Mucosa of descending colon (tissue), 3 donors: ENCODE measurements around the gene BARHL2. TPM values are rescaled to one million over a fixed set of nuclear protein-coding genes. Genes with fewer than 3 reads are reported as not detected.

Source experiments
- ATAC-seq: fragments of 200-7000 bp; cut with Tn5 transposase; one replicate; pipeline ENCODE4 v1.9.1; 2020; ENCODE audit warnings: mild to moderate bottlenecking, moderate library complexity
- DNase-seq, 3 donors: peaks; one replicate each; pipeline ENCODE4 v3.0.0-alpha.2; 2020
- H3K36me3 ChIP-seq: fragments of 200-600 bp; one replicate; pipeline ENCODE4 v1.8.0; 2021; ENCODE audit warnings: low read depth, mild to moderate bottlenecking
- H3K4me1 ChIP-seq: fragments of 200-600 bp; one replicate; pipeline ENCODE4 v1.8.0; 2021; ENCODE audit warnings: low read depth, mild to moderate bottlenecking
- H3K4me3 ChIP-seq: fragments of 200-600 bp; one replicate; pipeline ENCODE4 v1.8.0; 2021; ENCODE audit warnings: mild to moderate bottlenecking
- H3K9me3 ChIP-seq: fragments of 200-600 bp; one replicate; pipeline ENCODE4 v1.8.0; 2021; ENCODE audit warnings: mild to moderate bottlenecking
- intact Hi-C, 2 donors: fragments of 100-400 bp; cut with DNase I in 1 of 2; cut with micrococcal nuclease in 1 of 2; formaldehyde crosslinking; loops; one replicate each; pipeline versions ENCODE4 v1.11.0 to v1.11.1; 2022; cut with DNase I, micrococcal nuclease
- long read RNA-seq, 2 donors: library from polyadenylated mRNA; unstranded; transcript quantifications; one replicate each; pipeline ENCODE4 v2.0.0, GENCODE V29; 2019 to 2021
- total RNA-seq, 3 donors: library from RNA; stranded (reverse); fragmentation: NEBNext Ultra II Directional in 2 of 3; extraction: Animal tissue kit (Norgen Biotek cat#: 25700) in 2 of 3; gene quantifications; one replicate each; pipeline versions ENCODE4 v1.2.1 to v1.2.4, GENCODE V29; 2021 to 2023
- TF ChIP-seq, protein P1 (sequence below): fragments of 200-600 bp; IDR thresholded peaks from one replicate; pipeline ENCODE4 v1.8.0; 2022; ENCODE audit warnings: antibody characterized with exemption, mild to moderate bottlenecking
- donor health status: DM: no; HTN: no; CAD: no; lungs with moderate emphysema.
- donor health status: DM: no; HTN: no; CAD: no.
- donor health status: DM: no; HTN: yes; CAD: no.

The BARHL2 gene
- total RNA-seq: not detected
- long read RNA-seq, donor 1: 0 reads
- long read RNA-seq, donor 2: 0 reads

DNA sequence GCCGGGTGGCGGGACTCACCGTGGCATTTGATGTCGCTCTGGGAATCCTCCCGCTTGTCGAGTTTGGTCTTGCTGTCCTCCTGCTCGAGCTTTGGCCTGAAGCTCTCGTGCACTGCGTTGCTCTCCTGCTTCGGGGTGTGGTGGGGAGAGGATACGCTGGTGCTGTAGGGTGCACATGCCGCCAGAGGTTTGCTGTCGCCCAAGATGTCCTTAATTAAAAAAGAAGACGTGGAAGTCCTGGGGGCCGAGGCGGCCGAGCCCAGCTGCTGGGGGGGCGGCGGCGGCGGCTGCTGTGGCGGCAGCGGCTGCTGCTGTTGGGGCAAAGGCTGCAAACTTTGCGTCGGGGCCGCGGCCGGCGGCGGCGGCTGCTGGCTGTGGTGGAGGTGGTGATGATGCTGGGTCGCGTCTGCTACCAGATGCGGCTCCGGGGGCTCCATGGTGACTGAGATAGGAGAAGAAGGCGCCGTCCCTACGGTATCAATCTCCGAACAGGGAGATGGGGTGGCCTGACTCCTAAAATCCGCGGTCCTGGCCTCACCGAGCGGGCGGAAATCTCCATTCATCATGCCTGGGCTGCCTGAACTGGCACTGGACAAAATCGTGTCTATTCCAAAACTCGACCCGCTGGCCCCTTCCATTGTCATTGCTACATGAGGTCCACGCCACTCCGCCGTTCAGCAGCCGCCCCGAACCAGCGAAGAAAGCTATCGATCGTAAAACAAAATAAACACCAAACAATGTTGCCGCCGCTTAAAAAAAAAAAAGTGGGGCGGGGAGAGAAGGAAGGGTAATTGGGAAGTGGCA, at the start of gene BARHL2:
TSS of gene BARHL2 (minus strand) at position 751 of the 804 bp plus-strand sequence. CDS start at position 644, 107 bp downstream.
- TF ChIP-seq, protein P1, sequence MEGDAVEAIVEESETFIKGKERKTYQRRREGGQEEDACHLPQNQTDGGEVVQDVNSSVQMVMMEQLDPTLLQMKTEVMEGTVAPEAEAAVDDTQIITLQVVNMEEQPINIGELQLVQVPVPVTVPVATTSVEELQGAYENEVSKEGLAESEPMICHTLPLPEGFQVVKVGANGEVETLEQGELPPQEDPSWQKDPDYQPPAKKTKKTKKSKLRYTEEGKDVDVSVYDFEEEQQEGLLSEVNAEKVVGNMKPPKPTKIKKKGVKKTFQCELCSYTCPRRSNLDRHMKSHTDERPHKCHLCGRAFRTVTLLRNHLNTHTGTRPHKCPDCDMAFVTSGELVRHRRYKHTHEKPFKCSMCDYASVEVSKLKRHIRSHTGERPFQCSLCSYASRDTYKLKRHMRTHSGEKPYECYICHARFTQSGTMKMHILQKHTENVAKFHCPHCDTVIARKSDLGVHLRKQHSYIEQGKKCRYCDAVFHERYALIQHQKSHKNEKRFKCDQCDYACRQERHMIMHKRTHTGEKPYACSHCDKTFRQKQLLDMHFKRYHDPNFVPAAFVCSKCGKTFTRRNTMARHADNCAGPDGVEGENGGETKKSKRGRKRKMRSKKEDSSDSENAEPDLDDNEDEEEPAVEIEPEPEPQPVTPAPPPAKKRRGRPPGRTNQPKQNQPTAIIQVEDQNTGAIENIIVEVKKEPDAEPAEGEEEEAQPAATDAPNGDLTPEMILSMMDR: no peak
- ATAC-seq: no peak
- H3K9me3 ChIP-seq: no peaks in the 10 kb centered on the region
- H3K4me1 ChIP-seq: peaks cover 8% of the 10 kb centered on the region
- no peak for DNase-seq
- intact Hi-C loops: no loop called here
- H3K4me3 ChIP-seq: no peak within 1 kb of the TSS
- H3K36me3 ChIP-seq: no peaks in the 10 kb centered on the region

DNA sequence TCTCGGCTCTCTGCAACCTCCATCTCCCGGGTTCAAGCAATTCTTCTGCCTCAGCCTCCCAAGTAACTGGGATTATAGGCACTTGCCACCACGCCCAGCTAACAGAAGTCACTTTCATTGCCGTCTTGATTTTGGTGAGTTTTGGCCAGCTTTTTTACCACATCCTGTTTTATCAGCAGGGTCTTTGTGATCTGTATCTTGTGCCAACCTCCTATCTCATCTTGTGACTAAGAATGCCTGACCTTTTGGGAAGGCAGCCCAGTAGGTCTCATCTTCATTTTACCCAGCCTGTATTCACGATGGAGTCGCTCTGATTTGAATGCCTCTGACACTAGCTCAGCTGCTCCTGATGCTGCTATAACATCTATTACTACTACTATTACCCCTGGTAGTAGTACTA, 46.8 kb upstream of the BARHL2 start:
- Histone ChIP-seq H3K4me1 (no peaks in the 10 kb centered on the region), H3K4me3 (no peak overlapping the region), H3K9me3 (no peaks in the 10 kb centered on the region), H3K36me3 (no peaks in the 10 kb centered on the region)
- DNase-seq (no peak), ATAC-seq (no peak)
- TF ChIP-seq, protein P1: no peak
- intact Hi-C loops: no loop called here

DNA sequence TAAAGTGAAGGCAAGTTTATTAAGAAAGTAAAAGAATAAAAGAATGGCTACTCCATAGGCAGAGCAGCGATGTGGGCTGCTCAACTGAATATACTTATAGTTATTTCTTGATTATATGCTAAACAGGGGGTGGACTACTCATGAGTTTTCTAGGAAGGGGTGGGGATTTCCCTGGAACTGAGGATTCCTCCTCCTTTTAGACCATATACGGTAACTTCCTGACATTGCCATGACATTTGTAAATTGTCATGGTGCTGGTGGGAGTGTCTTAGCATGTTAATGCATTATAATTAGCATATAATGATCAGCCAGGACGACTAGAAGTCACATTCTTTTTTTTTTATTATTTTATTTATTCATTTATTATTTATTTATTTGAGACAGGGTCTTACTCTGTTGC, 46.4 kb upstream of the BARHL2 start:
- no peak for ATAC-seq
- no peaks in the 10 kb centered on the region for H3K9me3 ChIP-seq
- intact Hi-C loops: no loop called here
- no peaks in the 10 kb centered on the region for H3K36me3 ChIP-seq
- no peaks in the 10 kb centered on the region for H3K4me1 ChIP-seq
- no peak overlapping the region for H3K4me3 ChIP-seq
- TF ChIP-seq, protein P1: no peak
- DNase-seq: no peak

DNA sequence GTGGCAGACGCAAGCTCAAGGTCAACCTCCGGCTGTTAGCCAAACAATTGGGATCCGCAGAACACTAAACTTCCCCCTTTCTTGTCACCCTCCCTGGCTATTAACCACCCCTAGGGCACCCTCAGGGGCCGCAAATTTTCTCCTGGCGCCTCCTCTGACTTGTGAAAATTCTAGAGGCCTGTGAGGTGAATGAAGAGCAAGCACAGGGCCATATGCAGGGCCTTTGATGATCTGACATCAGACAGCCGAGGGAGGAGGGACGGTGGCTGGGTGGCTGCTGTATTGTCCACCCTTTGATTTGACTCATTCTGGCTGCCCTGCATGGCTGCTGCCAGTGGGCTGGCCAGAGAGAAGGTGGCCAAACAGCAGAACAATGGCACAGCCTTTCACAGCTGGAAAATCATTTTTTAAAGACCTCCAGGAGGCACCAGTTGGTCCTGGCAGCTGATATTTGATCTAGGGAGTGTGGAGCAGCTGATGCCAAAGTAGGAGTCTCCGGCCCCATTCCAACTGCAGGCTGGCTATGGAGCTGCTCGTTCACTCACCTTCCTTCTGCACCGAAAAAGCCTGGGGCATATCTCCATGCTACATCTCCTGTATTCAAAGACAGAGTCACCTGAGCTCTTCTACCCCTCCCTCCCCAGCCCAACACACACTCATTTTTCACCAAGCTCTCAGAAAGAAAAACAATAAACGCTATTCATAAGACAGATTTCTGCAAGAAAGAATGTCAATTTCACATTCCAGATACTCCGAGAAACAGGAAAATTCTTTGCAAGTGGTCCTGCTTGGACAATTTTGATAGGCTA, 44.9 kb upstream of the BARHL2 start:
- no peak overlapping the region for H3K4me3 ChIP-seq
- H3K36me3 ChIP-seq: no peaks in the 10 kb centered on the region
- no peaks in the 10 kb centered on the region for H3K4me1 ChIP-seq
- TF ChIP-seq, protein P1: no peak
- intact Hi-C loops: no loop called here
- H3K9me3 ChIP-seq: no peaks in the 10 kb centered on the region
- DNase-seq (no peak), ATAC-seq (no peak)

DNA sequence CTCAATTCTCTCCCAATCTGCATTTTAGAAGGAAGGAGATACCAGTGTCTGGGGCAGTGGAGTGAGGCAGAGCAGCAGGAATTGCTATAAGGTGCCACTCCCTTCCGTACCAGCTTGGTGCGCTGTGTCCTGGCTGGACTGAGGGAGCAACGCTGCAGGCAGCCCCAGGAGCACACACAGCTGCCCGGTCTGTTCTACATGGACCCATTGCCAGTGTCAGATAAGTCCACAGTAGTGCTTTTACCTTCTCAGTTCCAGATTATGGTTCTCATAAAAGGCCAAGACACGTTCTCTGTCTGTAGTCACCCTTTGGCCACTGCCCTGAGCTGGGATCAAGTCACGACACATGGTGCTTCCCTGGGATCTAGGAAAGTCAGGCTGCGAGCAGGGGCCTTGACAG, 44.1 kb upstream of the BARHL2 start:
- DNase-seq (no peak), ATAC-seq (no peak)
- Histone ChIP-seq H3K9me3 (no peaks in the 10 kb centered on the region), H3K4me1 (no peaks in the 10 kb centered on the region), H3K4me3 (no peak overlapping the region), H3K36me3 (no peaks in the 10 kb centered on the region)
- TF ChIP-seq, protein P1: no peak
- intact Hi-C loops: no loop called here
